Ectodermal cell (in vitro differentiated cells): Measurements from ENCODE around the gene COMMD10.

Experiments
- H3K27ac ChIP-seq: 2 replicates; pipeline ENCODE4 v1.7.0; 2013; ENCODE audit warnings: mild to moderate bottlenecking, low read depth, low read length; ENCODE audit not compliant: insufficient read depth, poor library complexity, severe bottlenecking
- H3K27me3 ChIP-seq: 2 replicates; pipeline ENCODE4 v1.7.0; 2013; ENCODE audit warnings: mild to moderate bottlenecking, low read length; ENCODE audit not compliant: insufficient read depth, control insufficient read depth, poor library complexity, severe bottlenecking
- H3K36me3 ChIP-seq: one replicate; pipeline ENCODE4 v1.7.0; 2013; ENCODE audit warnings: low read length; ENCODE audit not compliant: control insufficient read depth, insufficient read depth
- H3K4me1 ChIP-seq: one replicate; pipeline ENCODE4 v1.7.0; 2013; ENCODE audit warnings: low read length; ENCODE audit not compliant: control insufficient read depth, insufficient read depth
- H3K4me3 ChIP-seq: 2 replicates; pipeline ENCODE4 v1.7.0; 2013; ENCODE audit warnings: low read depth, low read length, control low read depth; ENCODE audit not compliant: insufficient read depth
- H3K9me3 ChIP-seq: 2 replicates; pipeline ENCODE4 v1.7.0; 2013; ENCODE audit warnings: mild to moderate bottlenecking, low read length, moderate library complexity; ENCODE audit not compliant: control insufficient read depth
- WGBS, 2 experiments: methylation state at CpG; one replicate each; pipeline ENCODE4 v1.1.7; 2013; ENCODE audit warnings: missing lambda C conversion rate in 2 of 2; 5-methylcytosine and 5-hydroxymethylcytosine counted together

COMMD10 gene

DNA sequence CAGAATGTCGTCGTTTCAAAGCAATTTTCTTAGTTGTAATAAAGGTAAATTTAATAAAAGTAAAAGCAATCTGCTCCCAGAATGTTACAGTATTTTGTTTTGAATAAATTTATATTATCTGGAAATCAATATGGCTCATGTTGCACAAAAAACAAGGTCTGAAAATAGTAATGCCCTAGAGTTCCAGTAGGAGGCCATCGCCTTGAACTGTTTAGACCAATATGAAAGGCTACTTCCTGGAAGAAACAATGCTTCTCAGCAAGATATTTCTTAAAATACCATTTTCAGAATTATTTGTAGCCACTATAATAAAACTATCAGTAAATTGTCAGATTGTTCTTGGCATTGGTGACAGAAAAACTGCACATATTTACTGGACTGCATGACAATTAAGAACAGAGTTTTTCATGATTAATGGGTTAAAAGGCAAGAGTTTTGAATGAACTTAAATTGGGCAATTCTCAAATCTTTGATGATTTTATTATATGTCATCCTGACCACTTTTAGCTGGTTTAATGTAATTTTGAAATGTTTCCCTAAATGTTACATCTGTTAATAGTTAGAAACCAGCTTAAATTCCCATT is 153.2 kb downstream of the COMMD10 start:
- Histone ChIP-seq H3K36me3 (no peaks in the 10 kb centered on the region), H3K4me3 (no peak overlapping the region), H3K27me3 (no peaks in the 10 kb centered on the region), H3K27ac (no peak overlapping the region), H3K9me3 (no peaks in the 10 kb centered on the region), H3K4me1 (no peaks in the 10 kb centered on the region)
- 88 to 89% methylated on average over 3 of the region's 3 CpGs for WGBS, 2 experiments

- no peak overlapping the region for H3K27ac ChIP-seq
- no peaks in the 10 kb centered on the region for H3K27me3 ChIP-seq
- H3K4me3 ChIP-seq, result no peak overlapping the region
- 100% methylated on average over 1 of the region's 1 CpG; no CpG with 5 or more reads in 1 of the 2 experiments for WGBS, 2 experiments
- H3K4me1 ChIP-seq, result no peaks in the 10 kb centered on the region
- no peaks in the 10 kb centered on the region for H3K36me3 ChIP-seq
- no peaks in the 10 kb centered on the region for H3K9me3 ChIP-seq
These were observed 157.5 kb downstream of the COMMD10 start for GRCh38 chr5:116242343-116242742.

DNA sequence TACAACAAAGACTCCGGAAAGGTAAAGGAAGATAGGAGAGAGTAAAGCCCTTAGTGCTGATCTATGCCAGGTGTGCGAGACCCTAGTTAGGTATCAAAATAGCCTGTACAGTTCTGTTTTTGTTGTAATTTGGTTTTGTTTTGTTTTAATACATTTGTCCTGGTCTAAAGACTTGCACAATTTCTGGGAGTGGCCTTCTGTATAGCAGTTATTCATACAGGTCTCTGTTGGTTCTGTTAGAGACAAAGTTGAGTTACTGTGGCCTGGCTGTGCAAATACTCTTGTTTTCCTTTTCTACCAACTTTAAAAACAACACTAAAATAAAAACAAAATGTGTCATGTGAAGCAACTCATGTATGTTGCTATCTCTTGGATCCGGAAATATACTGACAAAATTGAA is 163.6 kb downstream of the COMMD10 start:
- no peak overlapping the region for H3K4me3 ChIP-seq
- H3K4me1 ChIP-seq, result no peaks in the 10 kb centered on the region
- no peaks in the 10 kb centered on the region for H3K27me3 ChIP-seq
- WGBS, 2 experiments, result 90 to 92% methylated on average over 3 of the region's 3 CpGs
- H3K27ac ChIP-seq, result no peak overlapping the region
- no peaks in the 10 kb centered on the region for H3K9me3 ChIP-seq
- H3K36me3 ChIP-seq, result no peaks in the 10 kb centered on the region

DNA sequence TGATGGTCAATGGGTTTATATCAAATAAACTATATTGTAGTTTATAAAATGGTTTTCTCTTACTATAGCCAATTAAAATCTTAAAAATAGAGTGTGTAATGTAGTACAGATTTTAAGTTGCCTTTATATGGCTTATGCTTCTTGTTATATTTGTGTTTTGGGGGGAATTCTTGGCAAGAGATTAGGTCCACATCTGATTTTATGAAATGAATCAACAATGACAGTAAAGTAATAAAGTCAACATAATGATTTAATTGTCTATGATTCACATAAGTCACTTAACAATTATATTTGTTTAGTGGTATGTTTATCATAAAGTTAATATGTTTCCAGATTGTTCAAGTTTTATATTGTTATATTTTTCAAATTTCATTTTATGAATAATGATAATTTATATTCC is 164.8 kb downstream of the COMMD10 start:
- no peaks in the 10 kb centered on the region for H3K4me1 ChIP-seq
- no peaks in the 10 kb centered on the region for H3K36me3 ChIP-seq
- H3K27ac ChIP-seq, result no peak overlapping the region
- no peaks in the 10 kb centered on the region for H3K27me3 ChIP-seq
- H3K4me3 ChIP-seq, result no peak overlapping the region
- H3K9me3 ChIP-seq, result no peaks in the 10 kb centered on the region

GRCh38 chr5:116256717-116257116 is 171.9 kb downstream of the COMMD10 start:
- WGBS, 2 experiments, result 86% methylated on average over 1 of the region's 1 CpG; no CpG with 5 or more reads in 1 of the 2 experiments
- no peaks in the 10 kb centered on the region for H3K4me1 ChIP-seq
- H3K9me3 ChIP-seq, result no peaks in the 10 kb centered on the region

GRCh38 chr5:116265471-116265870 is 180.6 kb downstream of the COMMD10 start:
- 89 to 91% methylated on average over 2 to 3 of the region's 3 CpGs for WGBS, 2 experiments
- no peak overlapping the region for H3K27ac ChIP-seq

More at GRCh38 chr5:116256717-116257116, 171.9 kb downstream of the COMMD10 start:
- H3K27me3 ChIP-seq, result no peaks in the 10 kb centered on the region
- no peaks in the 10 kb centered on the region for H3K36me3 ChIP-seq
- no peak overlapping the region for H3K4me3 ChIP-seq
- H3K27ac ChIP-seq, result no peak overlapping the region

DNA sequence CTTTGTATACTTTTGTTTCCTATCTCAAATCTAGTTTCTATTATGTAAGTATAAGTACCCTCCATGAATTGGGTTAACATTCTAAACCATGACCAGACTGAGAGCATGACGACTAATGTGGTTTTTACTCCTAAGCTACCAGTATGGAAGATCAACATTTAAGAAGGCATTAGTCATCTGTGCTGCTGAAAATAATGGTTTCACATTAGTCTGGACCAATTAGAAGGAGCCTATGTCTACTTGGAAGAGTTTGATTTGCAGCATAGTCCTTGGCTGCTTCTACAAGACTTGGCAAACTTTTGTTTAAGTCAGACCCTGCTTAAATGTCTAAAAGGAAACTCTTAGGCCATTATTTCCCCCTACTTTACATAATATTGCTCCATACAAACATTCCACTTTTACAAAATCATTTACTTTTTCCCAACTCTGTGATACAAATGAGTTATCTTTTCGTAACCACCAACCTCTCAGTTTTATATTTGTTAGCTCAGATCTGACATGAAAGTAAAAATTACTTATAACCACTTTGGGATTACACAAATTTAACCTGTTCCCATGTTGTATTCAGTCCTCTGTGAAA is 186.7 kb downstream of the COMMD10 start:
- H3K36me3 ChIP-seq, result no peaks in the 10 kb centered on the region
- 98 to 100% methylated on average over 2 of the region's 2 CpGs for WGBS, 2 experiments
- no peaks in the 10 kb centered on the region for H3K4me1 ChIP-seq
- no peak overlapping the region for H3K4me3 ChIP-seq
- H3K27me3 ChIP-seq, result no peaks in the 10 kb centered on the region
- H3K9me3 ChIP-seq, result no peaks in the 10 kb centered on the region
- no peak overlapping the region for H3K27ac ChIP-seq

More at GRCh38 chr5:116265471-116265870, 180.6 kb downstream of the COMMD10 start:
- Histone ChIP-seq H3K4me1 (no peaks in the 10 kb centered on the region), H3K27me3 (no peaks in the 10 kb centered on the region), H3K4me3 (no peak overlapping the region), H3K36me3 (no peaks in the 10 kb centered on the region), H3K9me3 (no peaks in the 10 kb centered on the region)

DNA sequence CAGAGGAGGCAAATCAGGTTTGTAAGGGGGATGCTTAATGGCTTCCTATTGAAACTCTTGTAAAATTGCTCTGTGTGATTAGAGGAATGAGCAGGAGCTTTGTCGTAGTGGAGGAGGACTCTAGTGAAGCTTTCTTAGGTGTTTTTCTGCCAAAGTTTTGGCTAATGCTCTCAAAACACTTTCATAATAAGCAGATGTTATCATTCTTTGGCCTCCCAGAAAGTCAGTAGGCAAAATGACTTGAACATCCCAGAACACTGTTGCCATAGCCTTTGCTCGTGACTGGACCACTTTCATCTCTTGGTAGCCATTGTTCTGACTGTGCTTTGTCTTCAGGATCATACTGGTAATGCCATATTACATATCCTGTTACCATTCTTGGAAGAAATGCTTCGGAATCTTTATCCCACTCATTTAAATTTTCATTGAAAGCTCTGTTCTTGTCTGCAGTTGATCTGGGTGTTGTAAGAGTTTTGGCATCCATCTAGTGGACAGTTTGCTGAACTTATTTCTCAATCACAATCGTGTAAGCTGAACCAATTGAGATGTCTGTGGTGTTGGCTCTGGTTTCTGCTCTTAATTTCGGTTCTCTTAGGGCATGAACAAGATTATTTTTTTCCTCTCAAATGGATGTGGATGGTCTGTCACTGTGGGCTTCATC is 187.6 kb downstream of the COMMD10 start:
- Histone ChIP-seq H3K27me3 (no peaks in the 10 kb centered on the region), H3K4me1 (no peaks in the 10 kb centered on the region), H3K4me3 (no peak overlapping the region), H3K36me3 (no peaks in the 10 kb centered on the region), H3K27ac (no peak overlapping the region), H3K9me3 (no peaks in the 10 kb centered on the region)
- WGBS, 2 experiments, result 87 to 88% methylated on average over 5 of the region's 5 CpGs

DNA sequence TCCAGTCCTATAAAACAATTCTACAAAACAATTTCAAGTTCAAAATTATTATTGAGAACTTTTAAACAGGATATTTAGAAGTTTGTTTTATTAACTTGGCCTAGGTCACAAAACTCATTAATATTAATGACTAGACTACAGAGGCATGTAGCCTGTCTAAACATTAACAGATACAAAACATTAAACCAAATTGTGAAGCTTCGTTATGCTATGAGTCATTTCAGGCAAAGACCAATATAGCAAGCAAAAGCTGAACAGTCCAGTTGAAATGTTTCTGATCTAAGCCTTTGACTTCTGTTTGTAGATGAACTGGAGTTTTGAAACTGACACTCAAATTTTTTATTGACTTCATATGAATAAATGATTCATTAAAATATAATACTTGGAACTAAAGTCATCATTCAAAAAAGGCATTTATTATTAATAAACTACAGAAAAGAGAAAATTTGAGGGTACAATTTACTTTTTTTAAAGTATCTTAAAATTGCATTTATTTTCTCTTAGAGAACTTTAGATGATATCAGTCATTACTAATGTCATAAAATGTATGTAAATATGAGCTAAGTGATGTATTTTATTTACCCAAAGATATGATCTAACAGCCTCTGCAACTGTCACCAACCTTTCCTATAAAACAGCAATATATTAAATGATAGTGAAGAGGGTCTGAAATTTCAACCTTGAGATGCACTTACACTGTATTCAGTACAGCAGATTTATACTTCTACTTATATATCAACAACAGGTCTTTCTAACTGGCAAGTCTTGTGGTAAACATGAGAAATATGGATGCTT is 188.8 kb downstream of the COMMD10 start:
- Histone ChIP-seq H3K27me3 (no peaks in the 10 kb centered on the region), H3K27ac (no peak overlapping the region), H3K4me1 (no peaks in the 10 kb centered on the region), H3K36me3 (no peaks in the 10 kb centered on the region), H3K4me3 (no peak overlapping the region), H3K9me3 (no peaks in the 10 kb centered on the region)
- WGBS, 2 experiments, result 96 to 100% methylated on average over 1 of the region's 1 CpG

- Histone ChIP-seq H3K4me1 (no peaks in the 10 kb centered on the region), H3K36me3 (no peaks in the 10 kb centered on the region), H3K4me3 (no peak overlapping the region), H3K27ac (no peak overlapping the region), H3K9me3 (no peaks in the 10 kb centered on the region), H3K27me3 (no peaks in the 10 kb centered on the region)
- WGBS, 2 experiments, result 92% methylated on average over 1 of the region's 1 CpG
These were observed 189.4 kb downstream of the COMMD10 start for GRCh38 chr5:116274251-116274650.
